SK-N-SH treated with all-trans-retinoic acid at 6 μM for 48 hours (cell line): Measurements from ENCODE around the gene C1GALT1C1L.

Experiments used
- ATAC-seq: fragments of 200-7000 bp; cut with Tn5 transposase; 3 replicates; pipeline ENCODE4 v1.9.1; 2020; ENCODE audit warnings: mild to moderate bottlenecking, moderate library complexity
- ARNTL ChIP-seq: fragments of 450-650 bp; formaldehyde crosslinking; IDR thresholded peaks from 2 replicates; pipeline ENCODE4 v1.5.0; 2020; ENCODE audit warnings: low read depth, mild to moderate bottlenecking, moderate library complexity, borderline replicate concordance
- BACH2 ChIP-seq: fragments of 250-450 bp; sonication (Bioruptor Pico); IDR thresholded peaks from 2 replicates; pipeline ENCODE4 v1.9.0; 2021; ENCODE audit warnings: mild to moderate bottlenecking, borderline replicate concordance
- CREB5 ChIP-seq: fragments of 250-450 bp; sonication (Bioruptor Pico); IDR thresholded peaks from 2 replicates; pipeline ENCODE4 v1.5.1; 2020; ENCODE audit warnings: low read depth, mild to moderate bottlenecking, moderate library complexity
- CSDC2 ChIP-seq: fragments of 250-450 bp; sonication (Bioruptor Pico); IDR thresholded peaks from 2 replicates; pipeline ENCODE4 v1.5.0; 2020; ENCODE audit warnings: mild to moderate bottlenecking, moderate library complexity
- ESRRG ChIP-seq: fragments of 250-450 bp; sonication (Bioruptor Pico); IDR thresholded peaks from 2 replicates; pipeline ENCODE4 v1.6.1; 2021; ENCODE audit warnings: mild to moderate bottlenecking
- GLIS3 ChIP-seq: fragments of 250-450 bp; sonication (Bioruptor Pico); IDR thresholded peaks from 2 replicates; pipeline ENCODE4 v1.5.0; 2020; ENCODE audit warnings: mild to moderate bottlenecking, moderate library complexity
- ISL1 ChIP-seq: fragments of 250-450 bp; sonication (Bioruptor Pico); IDR thresholded peaks from 2 replicates; pipeline ENCODE4 v2.1.2; 2022; ENCODE audit warnings: mild to moderate bottlenecking, moderate library complexity
- OSR1 ChIP-seq: fragments of 250-450 bp; sonication (Bioruptor Pico); IDR thresholded peaks from 2 replicates; pipeline ENCODE4 v1.8.0; 2022; ENCODE audit warnings: moderate library complexity, mild to moderate bottlenecking, inconsistent platforms
- PATZ1 ChIP-seq: fragments of 250-450 bp; sonication (Bioruptor Pico); IDR thresholded peaks from 2 replicates; pipeline ENCODE4 v1.8.0; 2020; ENCODE audit warnings: mild to moderate bottlenecking, moderate library complexity, borderline replicate concordance
- PPARA ChIP-seq: fragments of 250-450 bp; sonication (Bioruptor Pico); IDR thresholded peaks from 2 replicates; pipeline ENCODE4 v1.5.0; 2020; ENCODE audit warnings: mild to moderate bottlenecking, borderline replicate concordance
- RARB ChIP-seq: fragments of 250-450 bp; sonication (Bioruptor Pico); IDR thresholded peaks from 2 replicates; pipeline ENCODE4 v1.8.0; 2021; ENCODE audit warnings: mild to moderate bottlenecking, moderate library complexity
- SNAI2 ChIP-seq: fragments of 250-450 bp; sonication (Bioruptor Pico); IDR thresholded peaks from 2 replicates; pipeline ENCODE4 v1.5.0; 2020; ENCODE audit warnings: mild to moderate bottlenecking, moderate library complexity
- TCF4 ChIP-seq: fragments of 250-450 bp; sonication (Bioruptor Pico); IDR thresholded peaks from 2 replicates; pipeline ENCODE4 v1.8.0; 2021; ENCODE audit warnings: mild to moderate bottlenecking, moderate library complexity, borderline replicate concordance
- TOX ChIP-seq: fragments of 250-450 bp; sonication (Bioruptor Pico); IDR thresholded peaks from 2 replicates; pipeline ENCODE4 v1.8.0; 2021; ENCODE audit warnings: mild to moderate bottlenecking, moderate library complexity, borderline replicate concordance
- TSHZ2 ChIP-seq: fragments of 250-450 bp; sonication (Bioruptor Pico); IDR thresholded peaks from 2 replicates; pipeline ENCODE4 v1.5.0; 2020; ENCODE audit warnings: mild to moderate bottlenecking, moderate library complexity
- ZC3H10 ChIP-seq: fragments of 250-450 bp; sonication (Bioruptor Pico); IDR thresholded peaks from 2 replicates; pipeline ENCODE4 v1.5.1; 2021; ENCODE audit warnings: mild to moderate bottlenecking, moderate library complexity
- ZFP3 ChIP-seq: fragments of 250-450 bp; sonication (Bioruptor Pico); IDR thresholded peaks from 2 replicates; pipeline ENCODE4 v1.5.0; 2020; ENCODE audit warnings: mild to moderate bottlenecking, moderate library complexity
- ZFP30 ChIP-seq: fragments of 450-650 bp; formaldehyde crosslinking; IDR thresholded peaks from 2 replicates; pipeline ENCODE4 v1.5.0; 2022; ENCODE audit warnings: mild to moderate bottlenecking, moderate library complexity
- ZNF565 ChIP-seq: fragments of 450-650 bp; formaldehyde crosslinking; conservative IDR thresholded peaks from 2 replicates; pipeline ENCODE4 v1.5.0; 2020; ENCODE audit warnings: low read depth, mild to moderate bottlenecking, moderate library complexity
- ZNF70 ChIP-seq: fragments of 450-650 bp; formaldehyde crosslinking; IDR thresholded peaks from 2 replicates; pipeline ENCODE4 v1.5.0; 2020; ENCODE audit warnings: mild to moderate bottlenecking, moderate library complexity
- ZNF8 ChIP-seq: fragments of 450-650 bp; formaldehyde crosslinking; IDR thresholded peaks from 2 replicates; pipeline ENCODE4 v1.5.0; 2020; ENCODE audit warnings: mild to moderate bottlenecking, moderate library complexity
- TF ChIP-seq, protein P1 (sequence below): fragments of 250-450 bp; sonication (Bioruptor Pico); IDR thresholded peaks from 2 replicates; pipeline ENCODE4 v1.8.0; 2021; ENCODE audit warnings: low read depth, mild to moderate bottlenecking, moderate library complexity, borderline replicate concordance
- TF ChIP-seq, protein P2 (sequence below): fragments of 250-450 bp; sonication (Bioruptor Pico); IDR thresholded peaks from 2 replicates; pipeline ENCODE4 v1.5.1; 2021; ENCODE audit warnings: mild to moderate bottlenecking, moderate library complexity

Gene C1GALT1C1L

GRCh38 chr2:43653506-43653905 lies 22.7 kb downstream of the C1GALT1C1L start:
- TF ChIP-seq BACH2 (CRISPR knock-in tag) (no peak), ARNTL (no peak), RARB (CRISPR knock-in tag) (no peak), TCF4 (CRISPR knock-in tag) (no peak), ZC3H10 (CRISPR knock-in tag) (no peak), ZNF565 (CRISPR knock-in tag) (no peak), ZNF70 (CRISPR knock-in tag) (no peak)
- TF ChIP-seq, protein P1, sequence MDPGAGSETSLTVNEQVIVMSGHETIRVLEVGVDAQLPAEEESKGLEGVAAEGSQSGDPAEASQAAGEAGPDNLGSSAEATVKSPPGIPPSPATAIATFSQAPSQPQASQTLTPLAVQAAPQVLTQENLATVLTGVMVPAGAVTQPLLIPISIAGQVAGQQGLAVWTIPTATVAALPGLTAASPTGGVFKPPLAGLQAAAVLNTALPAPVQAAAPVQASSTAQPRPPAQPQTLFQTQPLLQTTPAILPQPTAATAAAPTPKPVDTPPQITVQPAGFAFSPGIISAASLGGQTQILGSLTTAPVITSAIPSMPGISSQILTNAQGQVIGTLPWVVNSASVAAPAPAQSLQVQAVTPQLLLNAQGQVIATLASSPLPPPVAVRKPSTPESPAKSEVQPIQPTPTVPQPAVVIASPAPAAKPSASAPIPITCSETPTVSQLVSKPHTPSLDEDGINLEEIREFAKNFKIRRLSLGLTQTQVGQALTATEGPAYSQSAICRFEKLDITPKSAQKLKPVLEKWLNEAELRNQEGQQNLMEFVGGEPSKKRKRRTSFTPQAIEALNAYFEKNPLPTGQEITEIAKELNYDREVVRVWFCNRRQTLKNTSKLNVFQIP (CRISPR knock-in tag) = no peak
- ATAC-seq = no peak

DNA sequence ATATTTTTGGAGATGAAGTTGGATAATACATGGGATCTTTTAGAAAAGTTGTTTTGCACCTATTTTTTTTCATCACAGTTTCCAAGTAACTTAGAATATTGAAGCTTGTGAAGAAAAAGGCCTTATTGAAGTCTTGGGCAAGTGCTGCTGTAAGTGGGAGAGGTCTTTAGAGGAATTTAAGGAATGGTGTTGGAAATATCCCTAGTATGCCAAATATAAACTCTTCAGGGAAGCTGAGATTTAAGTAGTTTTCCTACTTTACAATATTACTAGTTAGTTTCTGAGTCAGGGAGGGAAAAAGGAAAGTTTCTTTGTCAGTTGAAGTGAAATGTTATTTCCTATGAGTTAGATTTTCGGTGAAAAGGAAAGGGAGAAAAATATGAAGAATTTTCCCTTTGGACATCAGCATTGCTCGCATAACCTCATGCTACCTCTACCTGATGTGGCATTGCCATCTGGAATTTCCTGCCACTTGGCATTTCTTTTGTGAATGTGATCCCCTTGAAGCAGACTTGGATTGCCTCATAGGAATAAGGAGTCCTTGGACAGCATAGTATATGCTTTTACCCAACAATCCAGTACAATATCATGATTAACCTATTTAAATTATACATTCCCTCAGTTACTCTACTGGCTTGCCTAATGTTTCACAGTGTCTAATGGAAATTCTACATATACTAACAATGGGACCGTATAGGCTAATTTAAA lies 27.1 kb downstream of the C1GALT1C1L start:
- no peak for TF ChIP-seq OSR1 (CRISPR knock-in tag)
- TF ChIP-seq TOX (CRISPR knock-in tag) = no peak
- TF ChIP-seq ARNTL = no peak
- TF ChIP-seq ISL1 (CRISPR knock-in tag) = no peak
- TF ChIP-seq, protein P2, sequence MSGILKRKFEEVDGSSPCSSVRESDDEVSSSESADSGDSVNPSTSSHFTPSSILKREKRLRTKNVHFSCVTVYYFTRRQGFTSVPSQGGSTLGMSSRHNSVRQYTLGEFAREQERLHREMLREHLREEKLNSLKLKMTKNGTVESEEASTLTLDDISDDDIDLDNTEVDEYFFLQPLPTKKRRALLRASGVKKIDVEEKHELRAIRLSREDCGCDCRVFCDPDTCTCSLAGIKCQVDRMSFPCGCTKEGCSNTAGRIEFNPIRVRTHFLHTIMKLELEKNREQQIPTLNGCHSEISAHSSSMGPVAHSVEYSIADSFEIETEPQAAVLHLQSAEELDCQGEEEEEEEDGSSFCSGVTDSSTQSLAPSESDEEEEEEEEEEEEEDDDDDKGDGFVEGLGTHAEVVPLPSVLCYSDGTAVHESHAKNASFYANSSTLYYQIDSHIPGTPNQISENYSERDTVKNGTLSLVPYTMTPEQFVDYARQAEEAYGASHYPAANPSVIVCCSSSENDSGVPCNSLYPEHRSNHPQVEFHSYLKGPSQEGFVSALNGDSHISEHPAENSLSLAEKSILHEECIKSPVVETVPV (CRISPR knock-in tag) = no peak
- no peak for TF ChIP-seq BACH2 (CRISPR knock-in tag)
- no peak for TF ChIP-seq TCF4 (CRISPR knock-in tag)
- no peak for ATAC-seq

DNA sequence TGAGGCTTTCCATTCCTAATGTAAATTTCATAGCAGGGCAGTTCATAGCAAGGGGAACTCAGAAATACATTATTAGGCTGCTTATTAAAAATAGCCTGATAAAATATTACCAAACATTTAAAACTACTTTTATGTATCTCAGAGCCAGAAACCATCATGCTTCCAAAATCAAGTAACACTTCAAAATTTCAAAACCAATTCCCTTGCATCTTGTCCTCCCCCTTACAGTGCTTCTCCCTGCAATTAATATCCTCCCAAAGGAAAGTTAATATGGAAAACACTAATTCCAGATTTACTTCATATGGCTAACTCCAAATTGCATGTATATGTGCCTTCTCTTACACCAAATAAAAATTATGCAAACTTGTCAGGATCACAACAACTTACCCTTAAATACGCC lies 32.5 kb downstream of the C1GALT1C1L start:
- TF ChIP-seq CREB5 (CRISPR knock-in tag) (no peak), TSHZ2 (CRISPR knock-in tag) (no peak), TOX (CRISPR knock-in tag) (no peak), ZNF70 (CRISPR knock-in tag) (no peak), GLIS3 (CRISPR knock-in tag) (no peak), OSR1 (CRISPR knock-in tag) (no peak), PATZ1 (CRISPR knock-in tag) (no peak), ZNF565 (CRISPR knock-in tag) (no peak), CSDC2 (CRISPR knock-in tag) (no peak), ESRRG (CRISPR knock-in tag) (no peak), ISL1 (CRISPR knock-in tag) (no peak), PPARA (CRISPR knock-in tag) (no peak), RARB (CRISPR knock-in tag) (no peak), ZNF8 (no peak), ZFP30 (CRISPR knock-in tag) (no peak), ZFP3 (CRISPR knock-in tag) (no peak), TCF4 (CRISPR knock-in tag) (no peak), SNAI2 (CRISPR knock-in tag) (no peak)
- TF ChIP-seq, protein P2 (CRISPR knock-in tag) = no peak
- TF ChIP-seq, protein P1 (CRISPR knock-in tag) = no peak
- TF ChIP-seq, all 23 proteins: peak for 0
- no peak for ATAC-seq
